GM21526 (cell line): ENCODE results near the gene ROCK2.

Experiments
- ATAC-seq: cut with Tn5 transposase; IDR thresholded peaks from one replicate; pipeline ENCODE4 v1.9.1; 2021; ENCODE audit warnings: moderate library complexity; ENCODE audit not compliant: unreplicated experiment, low FRiP score

ROCK2 gene

GRCh38 chr2:11314487-11314886 lies 29.9 kb downstream of the ROCK2 start:
- ATAC-seq: no peak

- ATAC-seq: no peak
Observed at GRCh38 chr2:11312770-11313471, 31.5 kb downstream of the ROCK2 start.

- no peak for ATAC-seq
Observed at GRCh38 chr2:11311543-11311942, 32.9 kb downstream of the ROCK2 start.

GRCh38 chr2:11310212-11310611 lies 34.2 kb downstream of the ROCK2 start:
- no peak for ATAC-seq

GRCh38 chr2:11309706-11310105 lies 34.7 kb downstream of the ROCK2 start:
- ATAC-seq: no peak

GRCh38 chr2:11307764-11308415 lies 36.5 kb downstream of the ROCK2 start:
- ATAC-seq: no peak

- no peak for ATAC-seq
Observed at GRCh38 chr2:11305958-11306357, 38.5 kb downstream of the ROCK2 start.

- no peak for ATAC-seq
Observed at GRCh38 chr2:11305338-11305737, 39.1 kb downstream of the ROCK2 start.

GRCh38 chr2:11304476-11304875 lies 40.0 kb downstream of the ROCK2 start:
- ATAC-seq: no peak

- ATAC-seq: no peak
Observed at GRCh38 chr2:11303290-11304013, 41.0 kb downstream of the ROCK2 start.

- no peak for ATAC-seq
Observed at GRCh38 chr2:11299439-11299838, 45.0 kb downstream of the ROCK2 start.

GRCh38 chr2:11298592-11298991 lies 45.8 kb downstream of the ROCK2 start:
- ATAC-seq: no peak

GRCh38 chr2:11296401-11296800 lies 48.0 kb downstream of the ROCK2 start:
- ATAC-seq: no peak

GRCh38 chr2:11292464-11293255 lies 51.8 kb downstream of the ROCK2 start:
- no peak for ATAC-seq

GRCh38 chr2:11290713-11291112 lies 53.7 kb downstream of the ROCK2 start:
- no peak for ATAC-seq

- ATAC-seq: no peak
Observed at GRCh38 chr2:11290211-11290610, 54.2 kb downstream of the ROCK2 start.

- no peak for ATAC-seq
Observed at GRCh38 chr2:11288431-11288830, 56.0 kb downstream of the ROCK2 start.

GRCh38 chr2:11286749-11287148 lies 57.7 kb downstream of the ROCK2 start:
- ATAC-seq: no peak

GRCh38 chr2:11286323-11286722 lies 58.1 kb downstream of the ROCK2 start:
- ATAC-seq: no peak

GRCh38 chr2:11285499-11285898 lies 58.9 kb downstream of the ROCK2 start:
- no peak for ATAC-seq

GRCh38 chr2:11281186-11281585 lies 63.2 kb downstream of the ROCK2 start:
- ATAC-seq: no peak
